Astrocyte of the cerebellum (primary cell): ENCODE measurements around the gene ESD.
A peak's percentile ranks its signal among the peaks of the same experiment; 100 is the strongest.
"Not testable (repeated sequence)": the region's sequence is repeated elsewhere in the genome, so short reads cannot be mapped to it uniquely, and the experiment has no call there.

Experiments used
- DNase-seq: peaks from one replicate; pipeline ENCODE4 v3.0.0-alpha.2; 2011; ENCODE audit warnings: low read depth
- H3K4me3 ChIP-seq: 2 replicates; pipeline ENCODE4 v1.5.1; 2011; ENCODE audit warnings: mild to moderate bottlenecking, low read depth, low read length, moderate library complexity
- CTCF ChIP-seq: IDR thresholded peaks from 2 replicates; pipeline ENCODE4 v1.5.1; 2012; ENCODE audit warnings: low read length, low read depth, moderate library complexity, mild to moderate bottlenecking; ENCODE audit errors: missing control alignments
- in situ Hi-C: cut with HindIII; loops from 2 replicates; pipeline ENCODE4 v1.10.0; 2017; ENCODE audit warnings: low sequenced_read_pairs

Gene ESD

GRCh38 chr13:46812301-46812797, 15.4 kb upstream of the ESD start:
- TF ChIP-seq CTCF: no peak
- DNase-seq: no peak
- in situ Hi-C loops: no loop called here
- no peak overlapping the region for H3K4me3 ChIP-seq

- H3K4me3 ChIP-seq: no peak overlapping the region
- in situ Hi-C loops: no loop called here
- TF ChIP-seq CTCF: no peak
- DNase-seq: no peak
Measured at GRCh38 chr13:46810440-46810839, 13.5 kb upstream of the ESD start.

GRCh38 chr13:46804921-46805320, 8.0 kb upstream of the ESD start:
- in situ Hi-C loops, DNase-seq, H3K4me3 ChIP-seq: not testable (repeated sequence)

- TF ChIP-seq CTCF: peak; percentile 5
- in situ Hi-C loops: no loop called here
- no peak overlapping the region for H3K4me3 ChIP-seq
- DNase-seq: peak; percentile 69
Measured at GRCh38 chr13:46804391-46804815, 7.4 kb upstream of the ESD start.

GRCh38 chr13:46803586-46803985, 6.6 kb upstream of the ESD start:
- no peak for TF ChIP-seq CTCF
- in situ Hi-C loops: no loop called here
- DNase-seq: no peak
- H3K4me3 ChIP-seq: no peak overlapping the region

- DNase-seq: no peak
- in situ Hi-C loops: no loop called here
- no peak for TF ChIP-seq CTCF
- H3K4me3 ChIP-seq: no peak overlapping the region
Measured at GRCh38 chr13:46801858-46802257, 4.9 kb upstream of the ESD start.

- no peak for DNase-seq
- in situ Hi-C loops: no loop called here
- no peak overlapping the region for H3K4me3 ChIP-seq
- TF ChIP-seq CTCF: no peak
Measured at GRCh38 chr13:46799139-46799538, 2.2 kb upstream of the ESD start.
